ENCODE measurements around the gene MCCC1.

MCCC1 gene

GRCh38 chr3:182989566-182989965, 109.7 kb downstream of the MCCC1 start:
- no peak for DNase-seq (ENCODE audit: low read depth in 3 of 3, low spot score in 1 of 3)

GRCh38 chr3:182986021-182986420, 113.3 kb downstream of the MCCC1 start:
- DNase-seq (ENCODE audit: low read depth in 3 of 3, low spot score in 1 of 3), result no peak

DNA sequence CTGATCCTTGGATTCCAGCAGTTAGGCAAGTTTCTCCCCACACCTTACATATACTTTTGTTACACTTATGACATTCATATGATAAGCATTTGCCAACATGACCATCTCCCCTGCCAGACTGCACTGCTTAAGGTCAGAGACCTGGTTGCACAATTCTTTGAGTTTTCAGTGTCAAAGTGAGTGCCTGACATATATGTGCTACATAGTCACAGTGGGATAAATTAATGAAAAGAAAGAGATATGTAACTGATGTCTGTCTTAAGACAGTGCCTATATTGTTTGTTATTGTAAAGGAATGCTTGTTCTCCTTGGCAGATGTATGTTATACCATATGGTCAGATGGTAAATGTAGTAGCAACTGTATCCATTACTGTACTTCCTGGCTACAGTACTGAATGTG, 115.4 kb downstream of the MCCC1 start:
- DNase-seq (ENCODE audit: low read depth in 3 of 3, low spot score in 1 of 3), result no peak

GRCh38 chr3:182981038-182981380, 118.3 kb downstream of the MCCC1 start:
- DNase-seq (ENCODE audit: low read depth in 3 of 3, low spot score in 1 of 3), result no peak

DNA sequence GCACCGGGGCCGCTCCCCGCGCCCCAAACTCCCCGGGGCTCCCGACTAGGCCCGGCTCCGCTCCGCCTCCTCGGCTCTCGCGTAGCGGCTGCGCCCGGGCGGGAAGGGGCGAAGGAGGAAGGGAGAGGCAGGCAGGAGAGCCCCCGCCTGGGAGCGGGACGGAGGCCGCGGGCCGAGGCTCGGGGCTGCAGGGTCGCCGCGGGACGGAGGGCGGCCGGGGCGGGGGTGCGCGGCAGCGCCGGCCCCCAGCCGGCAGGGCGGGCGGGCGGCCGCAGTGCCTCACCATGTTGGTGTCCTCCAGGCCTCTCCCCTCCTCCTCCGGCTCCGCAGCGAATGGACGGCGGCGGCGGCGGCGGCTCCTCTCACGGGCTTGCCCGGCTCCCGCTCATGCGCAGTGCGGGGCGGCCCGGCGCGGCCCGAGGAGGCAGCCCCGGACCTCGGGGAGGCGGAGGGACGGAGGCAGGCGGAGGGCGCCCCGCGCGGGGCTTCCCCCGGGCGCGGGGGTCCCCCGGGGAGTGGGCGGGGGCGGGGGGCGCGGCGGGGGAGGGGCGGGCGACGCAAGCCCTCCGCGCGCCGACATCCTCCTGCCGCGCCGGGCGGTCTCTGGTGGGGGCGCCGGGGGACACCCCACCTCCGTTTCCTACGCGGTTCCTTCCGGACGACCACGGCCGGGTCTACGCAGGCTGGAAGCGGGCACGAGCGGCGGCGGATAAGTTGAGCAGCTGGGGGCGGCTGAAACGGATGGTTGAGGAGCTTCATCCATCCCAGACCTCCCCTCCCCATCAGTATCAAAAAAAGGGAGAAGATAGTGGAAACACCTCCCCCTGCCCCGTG, 118.9 kb downstream of the MCCC1 start, which contains the start of gene DCUN1D1:
Gene DCUN1D1 (minus strand): TSS at position 335 of the 834 bp plus-strand sequence. CDS start 49 bp downstream, at position 286.
- DNase-seq (ENCODE audit: low read depth in 3 of 3, low spot score in 1 of 3), result peak; percentile 71 to 80 (median 74)

GRCh38 chr3:182979674-182980191, 119.6 kb downstream of the MCCC1 start:
- DNase-seq (ENCODE audit: low read depth in 3 of 3, low spot score in 1 of 3), result peak in 1 of 3 donors; percentile 12

GRCh38 chr3:182979103-182979673, 120.1 kb downstream of the MCCC1 start:
- no peak for DNase-seq (ENCODE audit: low read depth in 3 of 3, low spot score in 1 of 3)

- DNase-seq (ENCODE audit: low read depth in 3 of 3, low spot score in 1 of 3), result no peak
These were observed 120.9 kb downstream of the MCCC1 start for GRCh38 chr3:182978387-182978786.

DNA sequence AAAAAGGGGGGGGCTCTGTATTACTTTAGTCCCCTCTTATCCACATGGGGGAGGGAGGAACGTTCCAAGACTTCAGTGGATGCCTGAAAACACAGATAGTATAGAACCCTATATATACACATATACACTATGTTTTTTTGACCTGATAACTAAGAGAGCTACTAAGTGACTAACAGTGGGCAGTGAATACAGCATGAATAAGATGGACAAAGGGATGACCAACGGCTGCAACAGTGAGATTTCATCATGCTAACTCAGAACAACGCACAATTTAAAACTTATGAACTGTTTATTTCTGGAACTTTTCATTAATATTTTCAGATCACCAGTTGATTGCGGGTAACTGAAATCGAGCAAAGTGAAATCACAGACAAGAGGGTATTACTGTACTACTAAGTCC, 126.2 kb downstream of the MCCC1 start:
- DNase-seq (ENCODE audit: low read depth in 3 of 3, low spot score in 1 of 3), result no peak

GRCh38 chr3:182972387-182972786, 126.9 kb downstream of the MCCC1 start:
- DNase-seq (ENCODE audit: low read depth in 3 of 3, low spot score in 1 of 3), result no peak

DNA sequence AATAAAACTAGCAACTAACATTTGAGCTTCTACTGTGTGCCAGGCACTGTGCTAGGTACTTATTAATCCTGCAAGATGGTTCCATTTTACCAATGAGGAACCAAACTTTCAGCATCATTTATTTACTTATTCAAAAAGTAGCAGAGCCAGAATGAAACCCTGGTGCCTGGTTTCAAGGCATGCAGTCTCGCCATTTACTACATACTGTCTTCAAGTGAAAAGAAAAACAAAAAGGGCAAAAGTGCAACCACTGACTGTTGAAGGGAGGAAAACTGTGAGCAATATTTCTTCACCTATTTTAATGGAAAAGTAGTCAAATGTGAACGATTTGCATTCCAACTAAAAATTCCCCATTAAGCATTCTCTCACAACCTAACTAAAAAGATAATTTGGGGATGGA, 127.7 kb downstream of the MCCC1 start:
- no peak for DNase-seq (ENCODE audit: low read depth in 3 of 3, low spot score in 1 of 3)

DNA sequence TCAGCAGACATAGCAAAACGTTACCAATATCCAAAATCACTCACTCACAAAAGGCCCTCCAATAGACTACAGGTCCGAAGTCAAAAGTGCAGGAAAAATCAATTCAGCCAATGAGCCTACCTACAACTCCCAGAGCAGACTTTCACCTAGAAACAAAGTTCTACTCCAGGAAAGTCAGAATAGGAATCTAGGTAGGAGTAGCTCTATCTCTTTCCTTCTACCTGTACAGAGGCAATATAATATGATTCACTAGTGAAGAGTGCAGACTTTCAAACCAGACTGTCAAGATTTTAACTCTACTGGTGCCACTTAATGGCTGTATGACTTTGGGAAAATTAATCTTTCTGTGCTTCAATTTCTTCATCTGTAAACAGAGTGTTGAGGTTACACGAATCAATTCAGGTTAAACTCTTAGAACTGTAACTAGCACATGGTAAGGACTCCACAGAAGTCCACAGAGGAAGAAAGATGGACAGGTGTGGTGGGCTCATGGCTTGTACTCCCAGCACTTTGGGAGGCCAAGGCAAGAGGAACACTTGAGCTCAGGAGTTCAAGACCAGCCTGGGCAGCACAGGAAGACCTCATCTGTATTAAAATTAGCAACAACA, 128.4 kb downstream of the MCCC1 start:
- DNase-seq (ENCODE audit: low read depth in 3 of 3, low spot score in 1 of 3), result no peak

GRCh38 chr3:182969853-182970252, 129.4 kb downstream of the MCCC1 start:
- no peak for DNase-seq (ENCODE audit: low read depth in 3 of 3, low spot score in 1 of 3)

- no peak for DNase-seq (ENCODE audit: low read depth in 3 of 3, low spot score in 1 of 3)
These were observed 130.0 kb downstream of the MCCC1 start for GRCh38 chr3:182969277-182969676.

DNA sequence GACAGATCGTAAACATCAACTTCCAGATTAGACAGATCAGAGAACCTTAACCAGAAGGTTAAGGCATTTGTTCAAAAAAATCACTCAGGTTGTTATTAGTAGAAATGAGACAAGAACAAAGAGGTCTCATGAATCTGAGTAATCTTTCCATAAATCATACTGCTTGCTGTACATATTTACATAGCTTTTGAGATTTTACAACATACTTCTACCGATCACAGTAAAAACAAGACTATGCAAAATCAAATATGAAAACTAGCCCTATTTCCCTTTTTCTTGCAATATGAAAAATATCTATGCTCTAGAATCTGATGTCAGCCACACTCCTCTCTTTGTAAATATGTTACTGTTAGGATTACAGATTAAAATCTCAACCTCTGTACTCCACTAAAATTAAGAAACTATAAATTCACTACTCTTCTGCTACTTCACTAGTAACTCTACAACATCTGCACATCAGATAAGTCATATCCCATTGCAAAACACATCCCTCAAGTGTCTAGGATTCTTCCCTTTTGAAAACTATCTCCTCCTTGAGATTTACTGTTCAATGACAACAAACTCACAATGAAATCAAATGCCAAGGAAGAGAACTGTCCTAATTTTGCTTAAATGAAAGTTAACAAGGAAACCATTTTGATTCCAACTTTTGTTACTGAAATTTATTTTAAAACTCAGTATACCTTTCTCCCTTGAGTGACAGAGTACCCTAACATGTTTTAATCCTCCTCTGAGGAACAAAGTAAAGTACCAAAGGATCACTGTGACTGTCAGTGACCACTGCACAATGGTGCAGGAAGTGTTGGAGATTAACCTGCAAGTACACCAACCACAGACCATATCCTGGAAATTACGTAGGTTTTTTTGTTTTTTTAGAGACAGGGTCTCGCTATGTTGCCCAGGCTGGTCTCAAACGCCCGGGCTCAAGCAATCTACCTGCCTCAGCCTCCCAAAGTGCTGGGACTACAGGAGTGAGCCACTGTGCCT, 131.8 kb downstream of the MCCC1 start:
- no peak for DNase-seq (ENCODE audit: low read depth in 3 of 3, low spot score in 1 of 3)

DNA sequence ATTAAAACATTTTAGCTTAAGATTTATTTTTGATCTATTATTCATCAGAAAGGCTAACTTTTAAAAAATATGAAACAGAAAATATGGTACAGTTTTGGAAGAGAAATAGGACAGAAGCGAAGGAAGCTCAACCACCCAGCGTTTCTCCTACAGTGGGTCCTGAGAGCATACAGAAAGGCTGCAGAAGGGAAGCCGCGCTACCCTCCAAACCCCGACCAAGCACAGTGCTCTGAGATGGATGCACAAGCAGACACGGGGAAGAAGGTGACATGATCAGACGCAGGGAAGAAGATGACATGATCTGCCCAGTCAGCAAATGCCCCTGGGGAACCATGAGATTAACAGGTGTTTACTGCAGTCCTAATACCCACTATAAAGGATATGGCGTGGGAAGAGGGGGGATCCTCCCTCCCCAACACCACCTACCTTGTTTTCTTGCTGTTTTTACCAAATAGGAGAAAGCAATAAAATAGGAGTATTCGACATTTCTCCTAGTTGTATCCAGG, 133.4 kb downstream of the MCCC1 start:
- DNase-seq (ENCODE audit: low read depth in 3 of 3, low spot score in 1 of 3), result no peak

Data from stimulated activated CD4-positive, alpha-beta T cell treated with anti-CD3 and anti-CD28 coated beads, TNF-alpha, amount 100 ng/mL, for 1 hour (primary cell).